ENCODE data around the gene RNF113A.
"Not testable (repeated sequence)": the region's sequence is repeated elsewhere in the genome, so short reads cannot be mapped to it uniquely, and the experiment has no call there.

Gene RNF113A

DNA sequence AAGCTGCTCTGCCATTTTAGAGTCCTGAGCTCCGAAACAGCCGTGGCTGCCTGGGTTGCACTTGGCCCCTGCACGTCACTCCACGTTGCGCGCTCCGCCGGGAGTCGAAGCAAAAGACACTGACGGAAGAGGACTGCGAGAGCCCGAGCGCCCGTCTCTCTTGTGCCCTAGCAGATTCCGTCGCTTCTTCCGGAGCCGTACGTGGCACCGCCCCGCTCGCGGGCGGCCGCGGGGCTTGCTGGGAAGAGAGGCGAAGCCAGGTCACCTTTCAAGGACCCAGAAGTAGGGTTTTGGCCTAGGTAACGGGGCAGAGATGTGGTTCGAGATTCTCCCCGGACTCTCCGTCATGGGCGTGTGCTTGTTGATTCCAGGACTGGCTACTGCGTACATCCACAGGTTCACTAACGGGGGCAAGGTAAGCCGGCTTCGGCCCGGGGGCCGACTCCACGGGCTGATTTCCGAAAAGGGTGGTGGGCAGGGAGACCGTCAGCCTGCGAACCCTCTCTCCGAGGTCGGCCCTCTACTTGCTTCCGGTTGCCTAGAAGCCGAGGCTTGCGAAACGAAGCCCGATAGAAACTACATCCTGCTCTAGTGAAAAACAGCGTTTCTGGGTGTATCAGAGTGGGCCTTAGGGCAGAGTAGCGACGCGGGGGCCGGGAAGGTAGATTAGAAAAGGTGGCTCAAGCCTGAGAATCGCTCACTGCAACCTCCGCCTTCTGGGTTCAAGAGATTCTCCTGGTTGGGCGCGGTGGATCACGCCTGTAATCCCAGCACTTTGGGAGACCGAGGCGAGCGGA, at the start of gene RNF113A, which contains the start of gene NDUFA1:
TSS of gene RNF113A (minus strand) at position 135 of the 797 bp plus-strand sequence. CDS start at position 15, 120 bp downstream.
TSS of gene NDUFA1 (plus strand) at position 234 of the 797 bp plus-strand sequence. CDS start at position 314, 80 bp downstream.
- peak; percentile 46 for DNase-seq

GRCh38 chrX:119919835-119920585, 48.5 kb upstream of the RNF113A start:
- no peak for DNase-seq

- no peak for DNase-seq
These were observed 46.3 kb upstream of the RNF113A start for GRCh38 chrX:119917877-119918276.

- DNase-seq, result no peak
These were observed 44.8 kb upstream of the RNF113A start for GRCh38 chrX:119916310-119916709.

DNA sequence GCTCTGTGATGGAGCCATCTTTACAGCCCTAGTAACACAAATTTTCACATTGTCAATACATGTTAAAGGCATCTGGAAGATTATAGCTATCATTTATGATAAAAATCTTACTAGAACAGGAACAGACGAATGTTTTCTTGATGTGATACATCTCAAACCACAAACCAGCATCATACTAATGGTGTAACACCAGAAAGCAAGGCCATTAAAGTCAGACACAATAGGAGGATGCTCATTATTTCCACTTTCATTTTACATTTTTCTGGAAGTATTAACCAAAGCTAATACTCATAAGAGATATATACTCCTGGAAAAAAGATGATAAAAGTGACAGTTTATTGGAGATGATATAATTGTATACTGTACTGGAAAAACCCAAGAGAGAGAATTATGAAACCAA, 29.4 kb upstream of the RNF113A start:
- no peak for DNase-seq

GRCh38 chrX:119899125-119899524, 27.6 kb upstream of the RNF113A start:
- DNase-seq, result no peak

DNA sequence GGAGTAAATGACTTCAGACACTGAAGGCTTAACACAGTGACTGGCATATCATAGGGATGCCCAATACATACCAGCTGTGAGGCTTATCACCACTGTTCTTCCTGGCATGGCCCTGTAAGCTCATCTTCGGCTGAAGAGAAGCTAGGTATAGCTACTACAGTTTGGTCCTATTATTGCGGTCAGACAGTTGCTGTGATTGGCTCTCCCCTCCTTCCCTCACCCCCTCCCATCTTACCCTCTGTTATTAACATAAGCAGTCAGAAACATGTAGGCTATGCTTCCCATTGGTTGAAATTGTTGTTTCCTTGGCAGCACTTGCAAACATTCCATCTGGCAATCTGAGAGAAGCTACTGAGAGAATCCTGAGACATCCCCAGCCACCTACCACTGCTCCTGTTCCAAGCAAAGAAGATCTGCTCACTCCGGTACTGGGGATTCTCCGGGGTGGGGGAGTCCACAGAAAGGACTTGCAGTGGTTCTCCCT, 24.4 kb upstream of the RNF113A start, which contains the start of gene AKAP14:
TSS of gene AKAP14 (plus strand) at position 51 of the 484 bp plus-strand sequence. CDS start 7,331 bp downstream, outside the sequence.
- DNase-seq, result no peak

GRCh38 chrX:119891961-119892692, 20.6 kb upstream of the RNF113A start:
- DNase-seq, result not testable (repeated sequence)

DNA sequence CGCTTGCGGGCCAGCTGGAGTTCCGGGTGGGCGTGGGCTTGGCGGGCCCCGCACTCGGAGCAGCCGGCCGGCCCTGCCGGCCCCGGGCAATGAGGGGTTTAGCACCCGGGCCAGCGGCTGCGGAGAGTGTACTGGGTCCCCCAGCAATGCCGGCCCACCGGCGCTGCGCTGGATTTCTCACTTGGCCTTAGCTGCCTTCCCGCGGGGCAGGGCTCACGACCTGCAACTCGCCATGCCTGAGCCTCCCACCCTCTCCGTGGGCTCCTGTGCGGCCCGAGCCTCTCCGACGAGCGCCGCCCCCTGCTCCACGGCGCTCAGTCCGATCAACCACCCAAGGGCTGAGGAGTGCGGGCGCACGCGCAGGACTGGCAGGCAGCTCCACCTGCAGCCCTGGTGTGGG, 19.1 kb upstream of the RNF113A start:
- DNase-seq, result not testable (repeated sequence)

DNA sequence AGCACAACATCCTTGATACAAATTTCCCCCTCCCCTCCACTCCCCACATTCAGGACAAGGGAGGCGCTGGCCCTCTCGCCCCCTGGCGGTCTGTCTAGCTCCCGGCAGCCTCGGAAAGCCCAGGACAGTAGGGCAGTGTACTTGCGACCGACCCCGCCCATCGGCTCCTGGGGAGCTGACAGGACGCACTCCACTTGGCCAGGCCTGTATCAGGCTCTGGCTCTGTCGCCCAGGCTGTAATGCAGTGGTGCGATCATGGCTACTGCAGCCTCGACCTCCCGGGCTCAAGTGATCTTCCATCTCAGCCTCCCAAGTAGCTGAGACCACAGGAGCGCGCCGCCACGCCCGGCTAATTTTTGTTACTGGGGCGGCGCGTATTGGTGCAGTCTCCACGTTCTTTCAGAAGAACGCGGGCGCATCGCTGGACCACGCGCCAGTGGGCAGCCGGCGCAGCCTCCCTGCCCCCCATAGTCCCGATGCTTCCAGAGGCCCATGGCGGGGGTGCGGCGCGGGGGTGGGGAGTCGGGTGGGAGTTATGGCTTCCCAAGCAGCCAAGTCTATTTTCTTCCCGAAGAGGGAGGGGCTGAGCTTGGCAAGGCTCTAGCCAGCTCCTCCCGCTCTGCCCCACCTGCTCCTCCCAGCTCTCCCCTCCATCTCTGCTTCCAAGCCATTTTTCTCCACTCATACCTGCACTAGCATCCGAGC, 16.3 kb upstream of the RNF113A start:
- DNase-seq, result no peak

DNA sequence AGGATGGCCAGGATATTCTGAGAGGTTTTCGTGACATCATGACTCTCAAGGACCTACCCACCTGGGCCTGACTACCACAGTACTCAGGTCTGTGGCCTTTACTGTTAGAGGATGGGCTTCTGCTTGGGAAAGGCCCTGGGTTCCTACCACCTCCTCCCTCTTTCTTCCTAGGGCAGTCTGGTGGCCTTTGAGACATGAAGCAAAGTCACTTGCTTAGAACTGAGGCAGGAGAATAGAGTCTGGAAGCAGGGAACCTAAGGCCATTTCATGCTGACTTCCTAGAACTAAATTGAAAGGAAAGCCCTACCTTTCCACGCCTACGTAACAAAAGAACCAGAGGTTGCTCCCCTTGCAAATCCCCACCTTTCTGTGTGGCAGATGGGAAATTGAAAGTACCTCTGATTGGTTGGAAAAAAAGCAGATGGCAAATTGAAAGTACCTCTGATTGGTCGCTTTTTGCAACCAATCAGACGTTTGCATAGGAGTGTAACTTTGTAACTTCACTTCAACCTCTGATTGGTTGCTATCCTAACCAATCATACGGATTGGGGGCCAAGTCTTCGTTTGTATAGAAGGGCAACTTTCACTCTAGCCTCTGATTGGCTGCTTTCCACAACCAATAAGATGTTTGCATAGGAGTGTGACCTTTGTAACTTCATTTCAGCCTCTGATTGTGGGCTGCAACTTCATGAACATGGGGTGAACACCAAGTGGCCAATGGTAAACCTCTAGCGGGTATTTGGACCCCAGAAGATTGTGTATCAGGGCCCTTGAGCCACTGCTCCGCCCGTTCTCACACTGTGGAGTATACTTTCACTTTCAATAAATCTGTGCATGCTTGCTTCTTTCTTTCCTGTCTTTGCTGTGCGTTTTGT, 14.3 kb upstream of the RNF113A start:
- DNase-seq, result peak; percentile 68

DNA sequence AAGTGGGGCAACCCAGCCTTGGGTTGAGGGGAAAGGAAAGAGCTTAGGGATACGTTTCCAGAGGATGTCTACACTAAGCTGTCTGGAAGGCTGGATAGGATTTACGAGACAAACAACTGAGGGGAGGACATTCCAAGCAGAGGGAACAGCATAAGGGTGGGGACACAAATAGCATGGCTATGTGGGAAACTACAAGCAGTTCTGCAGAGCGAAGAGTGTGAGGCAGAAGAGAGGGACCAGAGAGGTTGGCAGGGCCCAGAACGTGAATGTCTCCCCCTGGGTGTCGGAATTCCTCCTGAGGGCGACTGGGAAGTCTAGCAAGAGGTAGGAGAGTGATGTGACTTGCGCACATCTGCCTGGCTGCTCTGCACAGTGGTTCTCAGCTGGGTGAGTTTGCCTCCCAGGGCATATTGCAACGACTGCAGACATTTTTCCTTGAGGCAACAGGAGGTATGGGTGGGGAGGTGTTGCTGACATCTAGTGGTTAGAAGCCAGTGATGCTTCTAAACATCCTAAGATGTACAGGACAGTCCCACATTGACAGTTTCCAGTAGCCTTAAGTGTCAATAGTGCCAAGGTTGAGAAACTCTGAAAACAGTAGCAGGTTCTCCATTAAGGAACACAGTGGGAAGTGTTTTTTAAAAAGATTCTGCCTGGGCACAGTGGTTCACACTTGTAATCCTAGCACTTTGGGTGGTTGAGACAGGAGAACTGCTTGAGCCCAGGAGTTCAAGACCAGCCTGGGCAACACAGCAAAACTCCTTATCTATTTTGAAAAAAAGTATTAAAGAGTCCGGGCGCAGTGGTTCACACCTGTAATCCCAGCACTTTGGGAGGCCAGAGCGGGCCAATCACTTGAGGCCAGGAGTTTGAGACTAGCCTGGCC, 9.3 kb upstream of the RNF113A start:
- DNase-seq, result peak; percentile 3

GRCh38 chrX:119880076-119880475, 8.5 kb upstream of the RNF113A start:
- DNase-seq, result no peak

DNA sequence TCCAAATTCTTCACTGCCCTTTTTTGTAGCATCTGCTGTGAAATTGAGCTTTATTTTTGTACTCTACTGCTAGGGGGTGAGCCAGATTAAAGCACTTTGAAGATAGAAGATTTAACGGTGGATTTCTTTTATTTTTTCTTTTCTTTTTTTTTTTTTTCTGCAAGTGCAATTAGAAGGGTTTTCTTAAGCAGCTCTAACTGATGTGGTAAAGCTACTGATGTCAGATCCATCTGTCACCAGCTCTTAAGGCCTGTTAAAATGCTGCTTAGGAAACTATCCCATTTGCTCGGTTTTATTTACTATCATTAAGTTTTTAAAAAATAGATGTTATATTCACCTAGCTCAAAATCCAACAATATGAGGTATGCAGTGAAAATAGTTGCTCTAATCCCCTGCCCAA, 7.2 kb upstream of the RNF113A start:
- DNase-seq, result no peak

DNA sequence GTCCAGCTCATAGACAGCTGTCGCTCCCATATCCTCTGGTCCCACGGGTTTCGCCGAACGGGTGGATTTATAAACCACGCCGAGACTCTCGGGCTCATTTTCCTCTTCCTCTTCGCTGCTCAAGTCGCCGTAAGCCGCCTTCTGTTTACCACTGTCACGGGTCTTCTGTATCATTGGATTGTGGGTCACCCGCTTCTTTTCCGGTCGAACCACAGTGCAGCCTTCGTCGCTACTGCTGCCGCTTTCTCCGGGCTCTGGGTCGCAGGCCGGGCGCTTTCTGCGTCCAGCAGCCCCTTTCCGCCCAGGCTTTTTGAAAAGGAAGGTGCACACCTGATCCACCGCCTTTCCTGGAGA, 311 bp downstream of the RNF113A start:
- no peak for DNase-seq

GRCh38 chrX:119870626-119871131, 854 bp downstream of the RNF113A start:
- no peak for DNase-seq

GRCh38 chrX:119853444-119853843, 18.1 kb downstream of the RNF113A start:
- DNase-seq, result no peak

- DNase-seq, result peak; percentile 93
These were observed 18.9 kb downstream of the RNF113A start, which contains the start of gene UPF3B for GRCh38 chrX:119852382-119853353. TSS of gene UPF3B (minus strand) at chrX:119852963. CDS start at chrX:119852928, 35 bp downstream.

DNA sequence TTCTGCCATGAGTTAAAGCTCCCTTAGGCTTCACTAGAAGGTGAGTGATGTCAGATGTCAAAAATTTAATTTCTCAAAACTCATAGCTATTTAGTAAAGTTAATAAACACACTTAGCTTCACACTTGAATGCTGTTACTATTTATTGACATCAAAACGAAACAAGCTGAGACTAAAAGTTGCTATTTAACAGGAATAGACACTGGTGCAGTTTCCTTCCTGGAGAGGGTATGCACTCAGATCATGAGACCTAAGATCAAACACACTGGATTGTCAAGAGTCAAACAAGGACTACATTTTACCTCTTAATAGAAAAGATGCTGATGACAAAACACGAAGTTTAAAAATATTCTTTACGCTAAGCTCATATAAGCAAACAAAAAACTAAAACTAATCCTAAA, 37.6 kb downstream of the RNF113A start:
- no peak for DNase-seq

Data from SHP77 treated with DMSO at 0.1 percent for 48 hours (cell line).